Measurements from ENCODE around the gene PLXNA4. TPM values are rescaled to one million over a fixed set of nuclear protein-coding genes. Genes with fewer than 3 reads are reported as not detected.

PLXNA4 gene
- total and polyA plus RNA-seq, 8 donors = 0.15 to 12.8 (median 1.6) TPM

- Histone ChIP-seq H3K4me1 (peaks cover 0 to 12% (median 3%) of the 10 kb centered on the region in 4 donors), H3K36me3 (peaks cover 0 to 8% (median 4%) of the 10 kb centered on the region in 4 donors), H3K4me3 (no peak overlapping the region), H3K27ac (no peak overlapping the region), H3K9me3 (no peaks in the 10 kb centered on the region), H3K27me3 (no peaks in the 10 kb centered on the region)
- no peak for DNase-seq
- TF ChIP-seq EP300 (IDR thresholded peaks at IDR 0.05) = no peak
- TF ChIP-seq POLR2A (IDR thresholded peaks at IDR 0.05) = no peak
- TF ChIP-seq, protein P1, sequence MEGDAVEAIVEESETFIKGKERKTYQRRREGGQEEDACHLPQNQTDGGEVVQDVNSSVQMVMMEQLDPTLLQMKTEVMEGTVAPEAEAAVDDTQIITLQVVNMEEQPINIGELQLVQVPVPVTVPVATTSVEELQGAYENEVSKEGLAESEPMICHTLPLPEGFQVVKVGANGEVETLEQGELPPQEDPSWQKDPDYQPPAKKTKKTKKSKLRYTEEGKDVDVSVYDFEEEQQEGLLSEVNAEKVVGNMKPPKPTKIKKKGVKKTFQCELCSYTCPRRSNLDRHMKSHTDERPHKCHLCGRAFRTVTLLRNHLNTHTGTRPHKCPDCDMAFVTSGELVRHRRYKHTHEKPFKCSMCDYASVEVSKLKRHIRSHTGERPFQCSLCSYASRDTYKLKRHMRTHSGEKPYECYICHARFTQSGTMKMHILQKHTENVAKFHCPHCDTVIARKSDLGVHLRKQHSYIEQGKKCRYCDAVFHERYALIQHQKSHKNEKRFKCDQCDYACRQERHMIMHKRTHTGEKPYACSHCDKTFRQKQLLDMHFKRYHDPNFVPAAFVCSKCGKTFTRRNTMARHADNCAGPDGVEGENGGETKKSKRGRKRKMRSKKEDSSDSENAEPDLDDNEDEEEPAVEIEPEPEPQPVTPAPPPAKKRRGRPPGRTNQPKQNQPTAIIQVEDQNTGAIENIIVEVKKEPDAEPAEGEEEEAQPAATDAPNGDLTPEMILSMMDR (IDR thresholded peaks at IDR 0.05) = no peak
- TF ChIP-seq POLR2AphosphoS5 (IDR thresholded peaks at IDR 0.05) = no peak
- intact Hi-C loops (cut with DNase I; ENCODE audit: low total_unique reads) = no loop called here
These were observed 354.9 kb downstream of the PLXNA4 start for GRCh38 chr7:132221356-132221755.

DNA sequence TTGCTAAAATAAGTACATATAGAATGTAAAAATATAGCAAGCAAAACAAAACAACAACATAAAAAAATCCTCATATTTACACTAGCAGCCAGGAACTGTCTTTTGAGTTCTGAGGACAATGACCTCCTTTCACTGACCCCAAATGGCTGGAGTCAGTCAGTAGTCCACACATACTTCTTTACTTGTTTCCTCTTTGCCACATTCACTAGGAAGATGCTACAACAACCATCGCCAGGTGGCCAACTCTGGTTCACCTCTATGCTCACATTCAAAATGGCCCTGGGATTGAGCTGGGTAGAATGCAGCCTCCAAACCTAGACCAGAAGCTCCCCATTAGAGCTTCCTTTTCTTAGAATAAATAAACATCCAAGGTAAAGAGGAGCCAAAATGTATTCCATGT lies 356.2 kb downstream of the PLXNA4 start:
- Histone ChIP-seq H3K4me1 (peaks cover 0 to 6% (median 3%) of the 10 kb centered on the region in 4 donors), H3K36me3 (peaks cover 0 to 8% (median 4%) of the 10 kb centered on the region in 4 donors), H3K9me3 (no peaks in the 10 kb centered on the region), H3K27ac (no peak overlapping the region), H3K27me3 (no peaks in the 10 kb centered on the region), H3K4me3 (no peak overlapping the region)
- intact Hi-C loops (cut with DNase I; ENCODE audit: low total_unique reads) = no loop called here
- whole genome bisulfite sequencing, 5 donors = 94 to 100% (median 96%) methylated on average over 1 of the region's 1 CpG
- DNase-seq = no peak
- no peak for TF ChIP-seq POLR2AphosphoS5 (IDR thresholded peaks at IDR 0.05)
- TF ChIP-seq EP300 (IDR thresholded peaks at IDR 0.05) = no peak
- TF ChIP-seq POLR2A (IDR thresholded peaks at IDR 0.05) = no peak
- TF ChIP-seq, protein P1 (IDR thresholded peaks at IDR 0.05) = no peak

- Histone ChIP-seq H3K4me3 (no peak overlapping the region), H3K27me3 (no peaks in the 10 kb centered on the region), H3K4me1 (no peaks in the 10 kb centered on the region), H3K9me3 (no peaks in the 10 kb centered on the region), H3K27ac (no peak overlapping the region), H3K36me3 (peaks cover 0 to 8% (median 0%) of the 10 kb centered on the region in 4 donors)
- no peak for TF ChIP-seq POLR2A (IDR thresholded peaks at IDR 0.05)
- TF ChIP-seq, protein P1 (IDR thresholded peaks at IDR 0.05) = no peak
- no peak for TF ChIP-seq EP300 (IDR thresholded peaks at IDR 0.05)
- no peak for TF ChIP-seq POLR2AphosphoS5 (IDR thresholded peaks at IDR 0.05)
- no peak for DNase-seq
- intact Hi-C loops (cut with DNase I; ENCODE audit: low total_unique reads) = no loop called here
- 64 to 77% (median 69%) methylated on average over 4 of the region's 4 CpGs for whole genome bisulfite sequencing, 5 donors
These were observed 357.4 kb downstream of the PLXNA4 start for GRCh38 chr7:132218876-132219275.

DNA sequence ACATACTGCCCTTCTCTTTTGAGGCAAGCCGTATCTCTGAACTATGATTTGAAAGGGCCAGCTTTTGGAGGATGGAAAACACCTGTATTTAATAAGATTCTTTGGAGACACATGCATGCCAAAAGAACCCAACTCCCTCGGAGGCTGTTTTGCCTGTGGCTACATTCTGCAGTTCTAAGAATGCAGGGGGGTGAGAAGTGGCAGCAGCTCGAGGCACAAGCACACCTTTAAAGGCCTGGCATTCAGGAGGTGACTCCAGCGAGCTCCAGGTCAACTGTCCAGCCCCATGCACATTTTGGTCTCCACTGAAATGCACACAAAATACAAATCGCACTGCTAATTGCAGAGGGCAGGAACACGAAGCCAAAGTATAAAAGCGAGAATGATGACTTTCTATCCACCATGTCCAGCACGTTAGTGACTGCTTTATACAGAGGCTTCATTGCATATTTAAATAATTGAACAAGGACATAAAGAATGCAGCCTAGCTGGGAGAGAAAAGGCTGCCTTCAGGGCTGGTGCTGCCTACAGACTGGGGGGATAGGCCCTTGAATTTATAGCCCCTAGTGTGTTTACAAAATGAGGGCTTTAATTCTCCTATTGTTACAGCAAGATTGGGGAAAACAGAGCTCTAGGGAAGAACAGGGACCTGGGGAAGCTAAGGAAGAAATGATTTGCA lies 359.3 kb downstream of the PLXNA4 start:
- intact Hi-C loops (cut with DNase I; ENCODE audit: low total_unique reads) = no loop called here
- Histone ChIP-seq H3K27me3 (no peaks in the 10 kb centered on the region), H3K9me3 (no peaks in the 10 kb centered on the region), H3K27ac (no peak overlapping the region), H3K4me3 (no peak overlapping the region), H3K36me3 (no peaks in the 10 kb centered on the region), H3K4me1 (no peaks in the 10 kb centered on the region)
- no peak for DNase-seq
- WGBS, 5 donors = 72 to 83% (median 79%) methylated on average over 8 of the region's 8 CpGs
- TF ChIP-seq POLR2A (IDR thresholded peaks at IDR 0.05) (no peak), POLR2AphosphoS5 (IDR thresholded peaks at IDR 0.05) (no peak), EP300 (IDR thresholded peaks at IDR 0.05) (no peak)
- TF ChIP-seq, protein P1 (IDR thresholded peaks at IDR 0.05) = no peak

Data from stomach (tissue), 9 donors.